ENCODE results near the gene MC1R. TPM values are rescaled to one million over a fixed set of nuclear protein-coding genes. Genes with fewer than 3 reads are reported as not detected.

Gene MC1R
- total and polyA plus RNA-seq, 10 of the 15 experiments (the other 5 are each of a cell fraction or from before 2014, with no cell fraction given), result 0.06 to 2.3 (median 0.45) TPM

GRCh38 chr16:89873972-89874689, 44.5 kb upstream of the MC1R start (continued):
- TF ChIP-seq RFX5 (IDR thresholded peaks at IDR 0.05; ENCODE audit: low read depth, low read length) (no peak), HDAC6 (IDR thresholded peaks at IDR 0.05; ENCODE audit: unreplicated experiment) (no peak), HDAC2 (IDR thresholded peaks at IDR 0.05) (no peak), MXI1 (IDR thresholded peaks at IDR 0.05; ENCODE audit: low read depth, low read length) (peak; percentile 63; the same call in 1 of the 2 replicates), ESRRA (IDR thresholded peaks at IDR 0.05; ENCODE audit: low read length) (no peak), RAD51 (IDR thresholded peaks at IDR 0.05) (peak; percentile 64; the same call in 1 of the 2 replicates), PBX3 (IDR thresholded peaks at IDR 0.05; ENCODE audit: insufficient replicate concordance, low read depth, low read length) (peak; percentile 20), FOXK2 (IDR thresholded peaks at IDR 0.05) (no peak), USF2 (IDR thresholded peaks at IDR 0.05; ENCODE audit: borderline replicate concordance, low read depth, low read length) (peak; percentile 57), ATF7 (IDR thresholded peaks at IDR 0.05; ENCODE audit: low read depth) (peak; percentile 37; the same call in 1 of the 2 replicates), HDGF (IDR thresholded peaks at IDR 0.05) (peak; percentile 90), RUNX3 (IDR thresholded peaks at IDR 0.05; ENCODE audit: low read length) (peak; percentile 53; the same call in 1 of the 2 replicates), E2F4 (IDR thresholded peaks at IDR 0.05; ENCODE audit: low read depth, low read length) (peak; percentile 37; the same call in 1 of the 2 replicates), SP1 (IDR thresholded peaks at IDR 0.05; ENCODE audit: low read depth, low read length) (peak; percentile 67), CREB1 (IDR thresholded peaks at IDR 0.05; ENCODE audit: low read depth) (no peak; the same call in 1 of the 2 replicates), ZNF592 (IDR thresholded peaks at IDR 0.05) (no peak), EGR1 (IDR thresholded peaks at IDR 0.05; ENCODE audit: borderline replicate concordance in 1 of 2, low read depth in 2 of 2, low read length in 2 of 2) (peak in 1 of 2 experiments; percentile 92; a peak in 2 of 3 replicates), IRF3 (IDR thresholded peaks at IDR 0.05) (no peak), POLR2A (IDR thresholded peaks at IDR 0.05; ENCODE audit: low read depth, low read length) (peak; percentile 5), BMI1 (IDR thresholded peaks at IDR 0.05; ENCODE audit: borderline replicate concordance) (no peak), YY1 (IDR thresholded peaks at IDR 0.05; ENCODE audit: low read depth, low read length) (0 out of 2 replicates have a peak, but pooled peaks have one; percentile 3), TBL1XR1 (IDR thresholded peaks at IDR 0.05; ENCODE audit: low read depth, low read length) (no peak), TCF3 (IDR thresholded peaks at IDR 0.05; ENCODE audit: borderline replicate concordance, insufficient read depth, low read depth, low read length) (no peak), MYB (IDR thresholded peaks at IDR 0.05; ENCODE audit: borderline replicate concordance, low read depth, low read length) (no peak)
